ENCODE results near the gene ZER1. TPM values are rescaled to one million over a fixed set of nuclear protein-coding genes. Genes with fewer than 3 reads are reported as not detected.

Gene ZER1
- total and polyA plus RNA-seq, 2 of the 4 experiments (the other 2 are of a cell fraction): 7.7 to 34.9 TPM

DNA sequence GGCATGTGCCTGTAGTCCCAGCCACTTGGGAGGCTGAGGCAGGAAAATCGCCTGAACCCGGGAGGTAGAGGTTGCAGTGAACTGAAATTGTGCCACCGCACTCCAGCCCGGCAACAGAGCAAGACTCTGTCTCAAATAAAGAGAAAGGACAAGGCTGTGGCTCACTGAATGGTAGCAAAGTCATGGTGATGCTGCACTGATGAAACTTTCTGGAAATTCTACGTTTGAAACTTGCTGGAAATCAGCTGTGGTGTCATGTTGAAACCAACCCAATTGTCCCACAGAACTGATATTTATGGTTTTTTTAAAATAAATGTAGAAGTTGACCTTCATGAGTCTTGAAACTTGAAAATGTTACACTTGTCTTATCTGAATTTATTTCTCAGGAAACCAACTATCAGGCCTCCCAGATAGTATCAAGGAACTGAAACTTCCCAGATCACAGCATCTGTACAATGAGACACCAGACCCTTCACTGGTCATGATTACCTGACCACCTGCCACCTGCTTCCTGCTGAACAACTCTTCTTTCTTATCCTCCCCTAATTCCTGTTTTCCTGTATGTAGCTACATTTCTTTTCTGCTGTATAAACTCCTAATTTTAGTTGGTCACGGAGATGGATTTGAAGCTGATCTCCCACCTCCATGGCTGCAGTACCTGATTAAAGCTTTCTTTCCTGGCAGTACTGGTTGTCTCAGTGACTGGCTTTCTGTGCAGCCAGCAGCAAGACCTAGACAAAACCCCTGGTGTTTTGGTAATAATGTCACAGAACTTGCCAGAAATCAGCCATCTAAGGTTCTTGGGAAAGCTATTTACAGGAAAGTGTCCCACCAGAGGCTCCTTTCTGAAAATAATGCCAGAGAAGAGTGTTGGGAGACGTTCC is 9.7 kb upstream of the ZER1 start:
- H3K23ac ChIP-seq (ENCODE audit: low read depth, low read length): no peak overlapping the region
- H4K20me1 ChIP-seq (ENCODE audit: insufficient read depth, low read length): no peaks in the 10 kb centered on the region
- WGBS, 2 experiments (ENCODE audit: extremely low coverage in 2 of 2, insufficient read length in 1 of 2): 90% methylated on average over 4 of the region's 7 CpGs; no CpG with 5 or more reads in 1 of the 2 experiments
- no peak overlapping the region for H3K4me2 ChIP-seq (ENCODE audit: low read depth, low read length)
- no peaks in the 10 kb centered on the region; the same call in 1 of the 2 replicates for H3K9me3 ChIP-seq (ENCODE audit: control insufficient read depth, insufficient read depth, low read length)
- H2AFZ ChIP-seq (replicated peaks; ENCODE audit: low read length, poor library complexity): no peak overlapping the region
- no peak overlapping the region for H4K8ac ChIP-seq (ENCODE audit: low read depth in 2 of 2, low read length in 2 of 2)
- no peak overlapping the region for H4K5ac ChIP-seq (ENCODE audit: low read depth, low read length)
- no peak overlapping the region for H2BK20ac ChIP-seq (ENCODE audit: low read depth, low read length)
- POLR2A ChIA-PET (ENCODE audit: unreplicated experiment): no interaction called here
- CTCF ChIA-PET: interaction anchor here (1.2 to 1.7 kb wide), 2 partner anchors 9 to 10 kb away, joined by 3 to 4 read pairs; partner anchors contain the start of gene ZER1
- dilution Hi-C loops (cut with HindIII; ENCODE audit: low sequenced_read_pairs, unreplicated experiment) (no loop called here), intact Hi-C loops (cut with micrococcal nuclease) (no loop called here), in situ Hi-C loops (cut with MboI; ENCODE audit: low sequenced_read_pairs) (no loop called here)
- TF ChIP-seq, protein P1, sequence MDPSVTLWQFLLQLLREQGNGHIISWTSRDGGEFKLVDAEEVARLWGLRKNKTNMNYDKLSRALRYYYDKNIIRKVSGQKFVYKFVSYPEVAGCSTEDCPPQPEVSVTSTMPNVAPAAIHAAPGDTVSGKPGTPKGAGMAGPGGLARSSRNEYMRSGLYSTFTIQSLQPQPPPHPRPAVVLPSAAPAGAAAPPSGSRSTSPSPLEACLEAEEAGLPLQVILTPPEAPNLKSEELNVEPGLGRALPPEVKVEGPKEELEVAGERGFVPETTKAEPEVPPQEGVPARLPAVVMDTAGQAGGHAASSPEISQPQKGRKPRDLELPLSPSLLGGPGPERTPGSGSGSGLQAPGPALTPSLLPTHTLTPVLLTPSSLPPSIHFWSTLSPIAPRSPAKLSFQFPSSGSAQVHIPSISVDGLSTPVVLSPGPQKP (IDR thresholded peaks at IDR 0.05; ENCODE audit: borderline replicate concordance, low read depth, low read length): no peak
- no peak for TF ChIP-seq CHD1 (IDR thresholded peaks at IDR 0.05; ENCODE audit: low read depth, low read length)
- no peak for TF ChIP-seq MAFK (IDR thresholded peaks at IDR 0.05; ENCODE audit: low read depth, low read length)
- TF ChIP-seq RCOR1 (IDR thresholded peaks at IDR 0.05; ENCODE audit: insufficient replicate concordance, low read length): no peak
- TF ChIP-seq, protein P2, sequence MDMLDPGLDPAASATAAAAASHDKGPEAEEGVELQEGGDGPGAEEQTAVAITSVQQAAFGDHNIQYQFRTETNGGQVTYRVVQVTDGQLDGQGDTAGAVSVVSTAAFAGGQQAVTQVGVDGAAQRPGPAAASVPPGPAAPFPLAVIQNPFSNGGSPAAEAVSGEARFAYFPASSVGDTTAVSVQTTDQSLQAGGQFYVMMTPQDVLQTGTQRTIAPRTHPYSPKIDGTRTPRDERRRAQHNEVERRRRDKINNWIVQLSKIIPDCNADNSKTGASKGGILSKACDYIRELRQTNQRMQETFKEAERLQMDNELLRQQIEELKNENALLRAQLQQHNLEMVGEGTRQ (IDR thresholded peaks at IDR 0.05; ENCODE audit: low read depth, low read length): no peak
- H3K79me1 ChIP-seq (ENCODE audit: low read depth in 1 of 2, low read length in 2 of 2): no peaks in the 10 kb centered on the region
- BruUV-seq (replicated peaks): no TSS peak
- no peak for DNase-seq
- no peaks in the 10 kb centered on the region for H3K36me3 ChIP-seq (ENCODE audit: control insufficient read depth, insufficient read depth, low read length)
- no peak overlapping the region for H3K4me3 ChIP-seq (ENCODE audit: insufficient read depth, low read depth, low read length)
- no peak overlapping the region for H2BK5ac ChIP-seq (ENCODE audit: low read depth, low read length, poor library complexity, severe bottlenecking)
- H3K9me1 ChIP-seq (ENCODE audit: insufficient read depth, low read length): no peaks in the 10 kb centered on the region; the same call in 1 of the 2 replicates
- H3K4ac ChIP-seq (ENCODE audit: low read depth, low read length): no peak overlapping the region
- H2BK15ac ChIP-seq (ENCODE audit: low read depth, low read length): no peak overlapping the region
- ATAC-seq (ENCODE audit: low read depth): no peak
- H3K56ac ChIP-seq (ENCODE audit: extremely low read depth, insufficient read depth, low read length): no peak overlapping the region
- H2BK120ac ChIP-seq (ENCODE audit: low read depth, low read length): no peak overlapping the region
- H3K9ac ChIP-seq (ENCODE audit: low read depth, low read length): no peak overlapping the region
- peaks cover 5% of the 10 kb centered on the region; the same call in 1 of the 2 replicates for H3K4me1 ChIP-seq (ENCODE audit: control insufficient read depth, insufficient read depth, low read length)
- H3K27ac ChIP-seq (ENCODE audit: insufficient read depth, low read length): no peak overlapping the region
- H2AK5ac ChIP-seq (ENCODE audit: low read depth, low read length): no peak overlapping the region
- no peak overlapping the region for H2AK9ac ChIP-seq (replicated peaks; ENCODE audit: low read depth, low read length, poor library complexity)
- H3K14ac ChIP-seq (replicated peaks; ENCODE audit: low read depth, low read length): no peak overlapping the region
- no peak overlapping the region for H4K91ac ChIP-seq (ENCODE audit: insufficient read depth, low read depth, low read length)
- no peaks in the 10 kb centered on the region for H3K27me3 ChIP-seq (ENCODE audit: control insufficient read depth, insufficient read depth, low read length)
- no peak overlapping the region for H3K18ac ChIP-seq (ENCODE audit: low read depth, low read length)
